Measurements from ENCODE around the gene DENND10. TPM values are rescaled to one million over a fixed set of nuclear protein-coding genes. Genes with fewer than 3 reads are reported as not detected.

The DENND10 gene
- total RNA-seq, 1 donor: 91.3 TPM

DNA sequence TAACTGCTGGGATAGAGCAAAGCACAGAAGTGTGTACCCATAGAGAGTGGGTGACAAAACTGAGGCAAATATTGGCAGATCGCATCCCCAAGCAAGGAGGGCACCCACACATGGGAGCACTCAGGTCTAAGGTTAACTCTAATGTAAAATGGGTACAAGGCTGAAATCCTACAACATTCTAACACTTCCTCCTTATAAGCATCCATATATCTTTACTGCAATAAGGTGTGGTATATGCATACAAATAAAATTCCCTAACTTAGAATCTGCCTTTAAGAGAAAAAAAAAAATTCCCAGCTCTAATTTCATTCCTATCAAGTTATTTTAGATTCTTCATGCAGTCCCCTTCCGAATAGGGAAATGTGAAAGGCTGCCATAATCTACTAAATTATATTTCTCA is 42.0 kb upstream of the DENND10 start:
- no peak overlapping the region for H3K4me3 ChIP-seq (ENCODE audit: low read depth, low read length)
- TF ChIP-seq, protein P1, sequence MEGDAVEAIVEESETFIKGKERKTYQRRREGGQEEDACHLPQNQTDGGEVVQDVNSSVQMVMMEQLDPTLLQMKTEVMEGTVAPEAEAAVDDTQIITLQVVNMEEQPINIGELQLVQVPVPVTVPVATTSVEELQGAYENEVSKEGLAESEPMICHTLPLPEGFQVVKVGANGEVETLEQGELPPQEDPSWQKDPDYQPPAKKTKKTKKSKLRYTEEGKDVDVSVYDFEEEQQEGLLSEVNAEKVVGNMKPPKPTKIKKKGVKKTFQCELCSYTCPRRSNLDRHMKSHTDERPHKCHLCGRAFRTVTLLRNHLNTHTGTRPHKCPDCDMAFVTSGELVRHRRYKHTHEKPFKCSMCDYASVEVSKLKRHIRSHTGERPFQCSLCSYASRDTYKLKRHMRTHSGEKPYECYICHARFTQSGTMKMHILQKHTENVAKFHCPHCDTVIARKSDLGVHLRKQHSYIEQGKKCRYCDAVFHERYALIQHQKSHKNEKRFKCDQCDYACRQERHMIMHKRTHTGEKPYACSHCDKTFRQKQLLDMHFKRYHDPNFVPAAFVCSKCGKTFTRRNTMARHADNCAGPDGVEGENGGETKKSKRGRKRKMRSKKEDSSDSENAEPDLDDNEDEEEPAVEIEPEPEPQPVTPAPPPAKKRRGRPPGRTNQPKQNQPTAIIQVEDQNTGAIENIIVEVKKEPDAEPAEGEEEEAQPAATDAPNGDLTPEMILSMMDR (IDR thresholded peaks at IDR 0.05; ENCODE audit: insufficient read depth, low read length): no peak
- DNase-seq (ENCODE audit: low read depth): no peak

DNA sequence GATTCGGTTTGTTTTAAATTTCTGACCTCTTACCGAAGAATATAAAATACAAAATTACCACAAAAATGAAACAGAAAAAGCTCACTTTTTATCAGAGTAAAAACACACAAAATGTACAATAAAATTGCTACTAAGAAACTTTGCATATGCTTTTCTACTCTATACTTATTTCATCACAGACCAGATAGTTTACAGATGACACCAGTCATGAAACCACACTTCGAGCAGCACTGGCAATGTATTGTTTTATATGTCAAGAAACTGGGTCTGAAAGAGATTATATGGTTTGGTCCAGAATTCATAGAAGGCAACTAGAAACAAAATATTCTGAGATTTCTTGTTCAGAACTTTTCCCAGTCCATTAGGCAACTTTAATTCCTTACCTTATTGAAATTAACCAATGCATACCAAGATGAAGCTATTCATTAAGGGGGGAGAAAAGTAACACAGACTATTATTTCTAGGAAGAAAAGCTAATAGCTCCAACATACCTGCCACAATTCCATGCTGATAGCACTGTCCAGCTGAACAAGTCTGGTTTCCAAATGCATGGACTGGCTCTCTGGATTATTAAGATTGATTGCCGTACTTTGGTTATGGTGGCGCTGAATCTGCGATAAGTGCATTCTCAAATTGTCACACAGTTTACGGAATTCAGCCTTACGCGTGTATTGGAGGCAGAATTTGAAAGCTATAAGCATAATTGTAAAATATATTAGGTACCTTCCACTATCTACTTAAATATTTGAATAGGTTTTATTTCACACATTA is 33.3 kb upstream of the DENND10 start:
- H3K4me3 ChIP-seq (ENCODE audit: low read depth, low read length): no peak overlapping the region
- TF ChIP-seq, protein P1 (IDR thresholded peaks at IDR 0.05; ENCODE audit: insufficient read depth, low read length): no peak
- no peak for DNase-seq (ENCODE audit: low read depth)

DNA sequence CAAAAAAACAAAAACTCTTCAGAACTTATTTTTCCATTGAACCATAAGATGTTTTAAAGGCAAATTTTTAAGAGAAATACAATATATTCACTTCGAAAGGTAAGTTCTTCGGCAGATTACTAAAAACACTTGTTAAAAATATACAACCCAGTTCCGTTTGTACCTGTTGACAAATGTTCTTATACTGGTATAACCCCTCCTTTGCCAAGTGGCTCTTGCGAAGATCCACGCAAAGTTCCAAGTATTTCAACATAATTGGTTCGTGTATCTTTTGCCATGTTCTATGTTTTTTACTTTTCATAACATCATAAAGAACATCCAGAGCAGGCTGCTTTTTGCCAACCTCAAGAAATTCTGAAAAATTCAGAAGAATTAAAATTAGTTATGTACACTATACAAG is 30.3 kb upstream of the DENND10 start:
- no peak overlapping the region for H3K4me3 ChIP-seq (ENCODE audit: low read depth, low read length)
- TF ChIP-seq, protein P1 (IDR thresholded peaks at IDR 0.05; ENCODE audit: insufficient read depth, low read length): no peak
- no peak for DNase-seq (ENCODE audit: low read depth)

DNA sequence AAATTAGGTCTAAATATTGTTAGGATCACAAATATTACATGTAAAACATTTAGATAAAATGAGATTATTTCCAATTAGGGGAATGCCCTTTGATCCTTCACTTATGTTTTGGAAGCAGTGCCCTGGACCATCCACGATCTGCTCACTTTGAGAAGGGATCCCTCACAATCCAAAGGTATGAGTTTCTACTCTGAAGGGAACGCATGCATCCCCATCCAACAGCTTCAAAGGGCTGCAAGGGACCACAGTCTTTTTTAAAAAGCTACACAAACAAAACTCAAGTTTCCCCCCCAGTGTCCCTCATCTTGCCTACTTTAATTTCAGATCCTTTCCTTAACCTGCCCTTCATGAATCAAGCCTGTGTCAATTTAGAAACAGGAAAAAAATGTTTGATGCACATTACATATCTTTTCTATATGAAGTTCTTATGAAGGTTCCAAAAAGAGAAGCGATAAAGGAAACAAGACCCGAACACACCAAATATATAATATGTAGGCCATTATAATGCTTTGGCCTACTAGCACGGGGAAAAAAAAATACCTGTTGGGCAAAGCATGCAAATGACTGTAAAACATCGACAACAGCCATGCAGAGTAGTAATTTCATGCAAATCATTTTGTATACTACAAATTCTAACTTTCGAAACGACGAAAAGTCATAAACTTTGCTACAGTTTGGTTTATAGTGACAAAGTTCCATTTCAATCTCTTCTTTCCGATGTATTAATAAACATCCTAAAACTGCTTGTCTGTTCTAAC is 25.3 kb upstream of the DENND10 start:
- DNase-seq (ENCODE audit: low read depth): no peak
- peak overlapping the region; percentile 95 for H3K4me3 ChIP-seq (ENCODE audit: low read depth, low read length)
- TF ChIP-seq, protein P1 (IDR thresholded peaks at IDR 0.05; ENCODE audit: insufficient read depth, low read length): no peak

DNA sequence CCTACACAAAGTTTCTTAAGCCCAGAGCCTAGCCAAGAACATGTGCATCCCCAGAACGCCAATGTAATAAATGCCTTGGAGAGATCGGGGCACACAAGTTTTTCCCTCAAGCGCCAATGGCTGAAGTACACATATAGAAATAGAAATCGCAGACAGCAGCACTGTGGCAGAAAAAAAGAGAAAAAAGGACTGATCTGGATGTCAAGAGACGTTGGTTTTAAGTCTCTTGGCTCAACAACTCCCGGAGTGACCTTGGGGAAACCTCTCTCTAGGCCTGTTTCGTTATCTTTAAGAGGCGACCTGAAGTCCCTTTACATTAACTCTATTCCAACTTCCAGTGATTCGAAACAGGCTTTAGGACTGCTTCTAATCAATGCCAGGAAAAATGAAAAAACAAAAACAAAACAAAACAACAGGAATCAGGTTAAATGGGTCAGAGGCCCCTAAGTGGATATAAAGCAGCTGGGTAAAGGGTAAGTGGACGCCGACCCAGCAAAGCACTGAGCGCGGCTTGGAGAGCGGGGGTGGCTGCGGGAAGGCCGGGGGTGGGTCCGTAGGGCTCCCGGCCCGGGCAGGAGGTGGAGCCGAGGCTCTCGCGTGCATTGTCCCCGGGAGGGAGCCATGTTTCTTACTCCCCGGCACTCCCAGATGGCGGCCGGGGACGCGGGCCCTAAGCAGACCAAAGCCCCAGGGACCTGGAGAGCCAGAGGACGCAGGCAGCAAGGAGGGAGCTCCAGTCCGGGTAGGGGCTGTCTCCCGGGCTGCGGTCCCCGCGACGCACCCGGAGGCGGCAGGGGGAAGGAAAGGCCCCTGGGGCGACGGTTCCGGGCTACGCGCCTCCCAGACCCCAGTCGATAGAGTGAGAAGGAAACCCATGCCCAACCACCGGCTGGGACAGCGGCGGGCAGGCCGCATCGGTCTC is 24.1 kb upstream of the DENND10 start:
- DNase-seq (ENCODE audit: low read depth): peak; percentile 72
- TF ChIP-seq, protein P1 (IDR thresholded peaks at IDR 0.05; ENCODE audit: insufficient read depth, low read length): no peak
- peak overlapping the region; percentile 95 for H3K4me3 ChIP-seq (ENCODE audit: low read depth, low read length)

DNA sequence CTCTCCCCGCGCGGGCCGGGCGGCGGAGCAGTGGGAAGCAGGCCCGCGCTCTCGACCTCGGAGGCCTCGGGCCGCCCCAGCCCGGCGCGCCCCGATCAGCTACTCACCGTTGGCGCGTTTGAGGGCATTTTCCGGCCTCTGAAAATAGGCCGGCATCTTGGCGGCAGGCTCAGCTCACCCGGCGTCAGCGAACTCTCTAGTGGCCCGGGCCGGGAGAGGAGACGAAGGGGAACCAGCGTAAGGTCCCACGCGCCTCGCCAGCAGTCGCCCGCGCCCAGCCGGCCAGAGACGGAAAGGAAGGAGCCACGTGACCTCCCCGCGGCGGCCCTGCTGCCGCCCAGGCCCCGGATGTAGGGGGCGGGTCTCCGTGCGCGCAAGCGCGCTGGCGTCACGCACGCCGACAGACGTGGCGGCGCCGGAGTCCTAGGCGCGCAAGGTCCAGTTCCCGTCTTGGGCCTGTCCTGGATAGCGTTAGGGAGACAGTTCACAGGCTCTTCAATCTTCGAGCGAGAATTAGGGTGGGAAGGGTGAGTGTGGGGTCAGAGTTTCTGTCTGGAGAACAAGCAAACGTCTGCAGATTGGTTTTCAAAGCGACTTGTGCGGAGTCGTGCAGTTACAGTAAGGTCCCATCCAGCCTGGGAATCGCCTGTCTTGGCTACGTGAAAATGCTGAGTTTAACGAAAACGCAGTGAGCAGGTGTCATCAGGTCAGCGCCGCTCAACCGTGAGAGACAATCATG is 23.2 kb upstream of the DENND10 start, which contains the start of gene EIF3A:
Gene EIF3A (minus strand): TSS at position 297 of the 739 bp plus-strand sequence. CDS start 141 bp downstream, at position 156.
- H3K4me3 ChIP-seq (ENCODE audit: low read depth, low read length): peak within 1 kb of the TSS; percentile 95
- TF ChIP-seq, protein P1 (IDR thresholded peaks at IDR 0.05; ENCODE audit: insufficient read depth, low read length): no peak
- peak; percentile 89 for DNase-seq (ENCODE audit: low read depth)
